HG02870 (cell line): ENCODE measurements around the gene TSC2.
"Not testable (repeated sequence)": the region's sequence is repeated elsewhere in the genome, so short reads cannot be mapped to it uniquely, and the experiment has no call there.

Experiments used
- ATAC-seq: cut with Tn5 transposase; IDR thresholded peaks from one replicate; pipeline ENCODE4 v1.9.1; 2021; ENCODE audit warnings: mild to moderate bottlenecking, moderate library complexity; ENCODE audit not compliant: unreplicated experiment

The TSC2 gene

DNA sequence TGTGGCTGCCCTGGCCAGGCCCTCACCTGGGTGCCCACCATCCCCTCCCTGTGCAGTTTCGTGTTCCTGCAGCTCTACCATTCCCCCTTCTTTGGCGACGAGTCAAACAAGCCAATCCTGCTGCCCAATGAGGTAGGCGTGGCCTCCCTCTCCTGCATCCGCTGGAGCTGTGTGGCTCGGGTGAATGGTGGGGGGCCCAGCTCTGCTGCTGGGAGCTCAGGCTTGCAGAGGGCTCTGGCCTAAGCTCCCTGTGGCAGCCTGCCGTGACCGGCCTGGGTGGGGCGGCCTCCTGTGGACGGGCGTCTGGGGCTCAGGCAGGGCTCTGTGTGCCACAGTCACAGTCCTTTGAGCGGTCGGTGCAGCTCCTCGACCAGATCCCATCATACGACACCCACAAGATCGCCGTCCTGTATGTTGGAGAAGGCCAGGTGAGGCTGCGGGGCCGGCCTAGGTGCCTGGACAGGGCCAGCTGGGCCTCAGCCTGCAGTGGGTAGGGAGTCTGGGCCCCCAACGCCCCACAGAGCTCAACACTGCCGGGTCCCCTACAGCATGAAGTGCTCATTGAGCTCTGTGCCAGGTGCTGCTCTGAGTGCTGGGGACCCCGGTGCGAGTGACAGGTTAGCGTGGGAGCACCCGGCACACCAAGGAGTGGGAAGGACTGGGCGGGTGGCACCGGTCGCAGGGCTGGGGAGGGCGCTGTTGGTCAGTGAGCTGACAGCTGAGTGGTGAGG, 37.3 kb downstream of the TSC2 start:
- no peak for ATAC-seq

DNA sequence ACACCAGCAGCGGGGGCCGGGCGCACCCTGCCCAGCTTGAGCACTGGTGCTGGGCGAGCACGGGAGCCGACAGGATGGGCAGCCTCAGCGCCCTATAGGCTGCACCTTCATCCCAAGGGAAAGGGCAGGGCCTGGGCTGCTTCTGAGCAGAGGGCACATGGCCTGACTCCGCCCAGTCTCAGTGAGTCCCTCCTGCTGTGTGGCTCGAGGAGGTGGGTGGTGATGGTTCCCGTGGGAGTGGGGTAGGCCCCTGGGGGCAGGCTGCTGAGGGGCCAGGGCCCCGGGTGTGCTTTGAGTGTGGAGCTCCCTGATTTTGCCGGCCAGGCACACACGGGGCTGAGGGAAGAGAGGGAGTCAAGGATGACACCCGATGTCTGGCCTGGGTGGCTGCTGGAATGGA, 37.9 kb downstream of the TSC2 start:
- no peak for ATAC-seq

DNA sequence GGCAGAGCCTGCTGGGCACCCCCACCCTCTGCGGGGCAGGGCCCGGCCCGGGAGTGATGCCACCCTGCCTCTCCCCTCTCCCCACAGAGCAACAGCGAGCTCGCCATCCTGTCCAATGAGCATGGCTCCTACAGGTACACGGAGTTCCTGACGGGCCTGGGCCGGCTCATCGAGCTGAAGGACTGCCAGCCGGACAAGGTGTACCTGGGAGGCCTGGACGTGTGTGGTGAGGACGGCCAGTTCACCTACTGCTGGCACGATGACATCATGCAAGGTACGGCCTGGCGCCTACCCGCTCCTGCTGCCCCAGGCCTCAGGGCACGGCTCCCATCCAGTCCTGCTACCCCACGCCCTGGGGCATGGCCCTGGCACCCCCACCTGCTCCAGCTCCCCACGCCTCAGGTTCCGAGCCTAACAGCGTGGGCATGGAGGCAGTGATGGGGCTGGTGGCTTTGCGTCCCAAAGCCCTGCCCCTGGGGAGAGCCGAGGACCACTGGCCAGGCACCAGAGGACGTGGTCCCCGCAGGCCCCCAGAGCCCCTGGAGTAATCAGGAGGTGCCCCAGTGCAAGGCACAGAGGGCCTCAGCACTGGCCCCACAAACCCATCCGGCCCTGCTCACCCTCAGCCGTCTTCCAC, 38.4 kb downstream of the TSC2 start:
- ATAC-seq: no peak

DNA sequence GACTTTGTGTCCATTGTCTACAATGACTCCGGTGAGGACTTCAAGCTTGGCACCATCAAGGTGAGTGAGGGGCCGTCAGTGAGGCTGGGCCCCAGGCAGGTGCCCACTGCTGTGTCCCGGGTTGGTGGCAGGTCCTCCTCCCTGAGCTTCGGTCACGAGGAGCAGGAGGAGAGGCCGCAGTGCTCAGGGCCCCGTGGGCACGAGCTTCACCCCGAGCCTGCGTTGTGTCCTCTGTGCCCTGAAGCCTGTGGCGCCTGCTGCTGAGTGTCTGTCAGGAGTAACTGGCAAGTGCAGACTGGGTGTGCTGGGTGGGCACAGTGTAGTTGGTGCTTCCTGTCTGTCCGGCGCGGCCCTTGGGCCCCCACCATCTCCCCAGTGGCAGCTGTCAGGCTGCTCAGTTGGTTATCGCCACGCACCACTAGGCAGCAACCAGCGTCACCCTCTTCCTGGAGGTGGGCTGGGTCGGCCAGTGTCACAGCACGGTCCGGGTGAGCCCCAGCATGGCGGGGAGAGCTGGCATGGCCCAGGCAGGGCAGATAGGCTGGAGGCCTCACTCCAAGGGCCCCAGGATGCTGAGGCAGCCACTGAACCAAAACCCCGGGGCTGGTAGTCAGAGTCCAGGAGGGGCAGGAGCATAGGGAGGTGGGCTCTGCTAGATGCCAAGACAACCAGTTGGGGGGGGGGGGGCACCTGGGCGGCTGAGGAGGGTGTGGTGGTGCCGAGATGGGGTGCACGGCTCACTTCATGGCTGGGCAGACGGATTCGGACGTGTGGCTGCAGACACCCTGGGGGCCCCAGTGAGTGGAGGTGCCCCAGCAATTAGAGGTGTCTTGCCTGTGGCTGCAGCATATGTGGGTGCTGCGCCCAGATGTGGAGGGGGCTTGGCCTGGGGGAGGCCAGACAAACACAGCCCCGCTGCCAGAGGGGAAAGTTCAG, 39.3 kb downstream of the TSC2 start:
- ATAC-seq: no peak

DNA sequence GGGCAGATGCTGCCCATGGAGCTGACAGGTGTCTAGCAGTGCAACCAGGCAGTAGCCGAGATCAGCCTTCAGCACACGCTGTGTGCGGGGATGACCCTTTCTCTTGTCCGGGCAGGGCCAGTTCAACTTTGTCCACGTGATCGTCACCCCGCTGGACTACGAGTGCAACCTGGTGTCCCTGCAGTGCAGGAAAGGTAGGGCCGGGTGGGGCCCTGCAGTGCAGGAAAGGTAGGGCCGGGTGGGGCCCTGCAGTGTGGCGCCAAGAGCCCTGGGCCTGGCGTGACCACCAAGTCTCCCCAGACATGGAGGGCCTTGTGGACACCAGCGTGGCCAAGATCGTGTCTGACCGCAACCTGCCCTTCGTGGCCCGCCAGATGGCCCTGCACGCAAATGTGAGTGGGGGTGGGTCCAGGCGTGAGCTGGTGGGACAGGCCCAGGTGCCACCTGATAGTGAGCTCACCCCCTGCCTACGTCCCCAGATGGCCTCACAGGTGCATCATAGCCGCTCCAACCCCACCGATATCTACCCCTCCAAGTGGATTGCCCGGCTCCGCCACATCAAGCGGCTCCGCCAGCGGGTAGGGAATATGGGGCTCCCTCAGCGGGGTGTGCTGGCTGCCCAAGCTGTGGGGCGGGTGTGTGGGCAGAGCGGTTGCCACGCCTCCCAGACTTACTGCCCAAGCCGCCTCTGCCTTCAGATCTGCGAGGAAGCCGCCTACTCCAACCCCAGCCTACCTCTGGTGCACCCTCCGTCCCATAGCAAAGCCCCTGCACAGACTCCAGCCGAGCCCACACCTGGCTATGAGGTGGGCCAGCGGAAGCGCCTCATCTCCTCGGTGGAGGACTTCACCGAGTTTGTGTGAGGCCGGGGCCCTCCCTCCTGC, 40.2 kb downstream of the TSC2 start:
- ATAC-seq: no peak

DNA sequence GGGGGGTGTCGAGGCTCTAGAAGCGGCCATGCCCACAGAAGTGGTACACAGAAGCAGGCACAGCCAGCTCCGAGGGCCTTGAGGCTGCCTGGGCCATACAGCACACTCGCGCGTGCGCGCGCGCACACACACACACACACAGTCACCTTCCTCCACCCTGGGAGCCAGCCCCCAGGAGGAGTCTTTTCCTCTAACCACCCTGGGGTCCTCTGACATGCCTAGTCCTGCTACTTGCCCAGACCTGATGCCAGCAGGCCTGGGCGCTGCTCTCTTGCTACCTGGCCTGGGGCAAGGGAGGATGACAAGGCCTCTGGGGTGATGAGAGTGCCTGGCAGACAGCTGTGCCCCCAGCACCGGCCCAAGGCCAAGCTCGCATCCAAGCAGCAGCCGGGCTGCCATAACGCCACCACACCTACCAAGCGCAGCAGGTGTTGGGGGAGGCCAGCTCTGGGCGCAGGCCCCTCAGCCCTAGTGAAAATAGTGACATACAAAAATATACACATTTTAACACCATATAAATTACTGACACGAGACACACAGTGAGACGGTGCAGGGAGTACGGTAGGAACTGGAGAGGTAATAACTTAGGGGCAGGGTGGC, 41.1 kb downstream of the TSC2 start:
- no peak for ATAC-seq

DNA sequence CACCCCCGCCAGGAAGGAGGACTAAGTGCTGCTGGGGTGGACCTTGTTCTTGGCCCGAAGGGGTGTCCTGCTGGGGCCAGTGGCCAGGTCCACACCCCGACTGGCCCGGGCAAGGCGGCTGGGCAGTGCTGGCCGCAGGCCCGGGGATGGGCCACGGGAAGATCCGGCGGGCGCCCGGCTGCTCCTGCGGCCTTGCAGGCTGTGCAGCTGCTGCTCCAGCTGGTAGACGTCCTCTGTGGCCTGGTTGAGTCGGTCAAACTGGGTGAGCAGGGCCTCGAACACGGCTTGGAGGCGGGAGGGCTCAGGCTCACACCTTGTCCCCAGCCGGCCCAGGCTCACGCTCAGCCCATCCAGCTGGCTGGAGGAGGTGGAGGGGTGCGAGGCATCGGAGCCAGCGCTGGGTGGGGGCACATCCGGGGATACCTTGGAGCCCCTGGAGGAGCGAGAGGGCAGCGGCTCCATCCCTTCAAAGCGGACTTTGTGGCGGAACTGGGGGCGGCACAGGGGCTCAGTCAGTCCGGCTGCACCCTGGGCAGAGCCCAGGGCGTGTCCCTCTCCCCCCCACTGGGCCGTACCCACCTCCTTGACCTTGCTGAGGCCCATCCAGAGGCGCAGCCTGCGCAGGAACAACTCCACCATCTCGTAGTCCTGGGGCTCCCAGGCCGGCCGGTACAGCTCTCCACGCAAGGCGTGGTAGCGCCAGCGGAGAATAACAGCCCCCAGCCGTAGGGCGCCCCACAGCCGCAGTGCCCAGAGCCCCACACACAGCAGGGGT, 42.1 kb downstream of the TSC2 start:
- no peak for ATAC-seq

DNA sequence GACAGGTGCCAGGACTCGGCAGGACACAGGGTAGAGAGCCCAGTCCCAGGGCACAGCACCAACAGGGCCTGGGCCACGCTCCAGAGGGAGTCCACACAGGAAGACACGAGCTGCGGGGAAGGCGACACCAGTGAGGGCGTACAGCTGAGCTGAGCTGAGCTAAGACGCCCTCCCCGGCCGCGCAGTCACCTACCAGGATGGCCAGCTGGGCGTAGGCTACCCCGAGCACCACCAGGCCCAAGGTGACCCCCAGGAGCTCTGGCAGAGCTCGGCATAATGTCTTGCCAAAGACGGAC, 42.6 kb downstream of the TSC2 start:
- no peak for ATAC-seq

DNA sequence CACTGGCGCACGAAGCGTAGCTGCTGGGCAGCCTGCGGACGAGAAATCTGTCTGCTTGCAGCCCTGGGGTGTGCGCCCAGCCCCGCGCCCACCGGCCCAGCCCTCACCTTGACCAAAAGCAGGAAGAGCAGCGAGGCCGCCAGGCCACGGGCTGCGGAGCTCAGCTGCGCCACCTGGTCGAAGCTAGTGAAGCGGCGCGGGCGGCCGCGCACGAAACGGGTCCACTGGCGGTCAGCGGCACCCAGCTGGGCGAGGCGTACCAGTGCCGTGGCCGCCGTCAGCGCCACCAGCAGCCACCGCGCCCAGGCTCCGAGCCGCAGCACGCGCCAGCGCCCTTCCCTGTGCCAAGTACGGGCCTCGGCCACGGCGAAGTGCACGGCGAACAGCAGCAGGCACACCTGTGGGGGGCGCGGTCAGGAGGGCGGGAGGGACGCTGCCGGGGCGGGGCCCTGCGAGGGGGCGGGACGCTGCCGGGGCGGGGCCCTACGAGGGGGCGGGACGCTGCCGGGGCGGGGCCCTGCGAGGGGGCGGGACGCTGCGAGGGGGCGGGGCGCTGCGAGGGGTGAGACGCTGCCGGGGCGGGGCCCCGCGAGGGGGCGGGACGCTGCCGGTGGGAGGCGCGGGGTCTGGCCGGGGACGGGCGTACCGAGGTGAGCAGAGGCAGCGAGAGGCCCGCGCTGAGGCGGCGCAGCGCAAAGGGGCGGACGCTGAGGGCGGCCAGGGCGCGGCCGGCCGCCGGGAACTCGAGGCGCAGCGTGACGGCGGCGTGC, 43.2 kb downstream of the TSC2 start:
- ATAC-seq: no peak

DNA sequence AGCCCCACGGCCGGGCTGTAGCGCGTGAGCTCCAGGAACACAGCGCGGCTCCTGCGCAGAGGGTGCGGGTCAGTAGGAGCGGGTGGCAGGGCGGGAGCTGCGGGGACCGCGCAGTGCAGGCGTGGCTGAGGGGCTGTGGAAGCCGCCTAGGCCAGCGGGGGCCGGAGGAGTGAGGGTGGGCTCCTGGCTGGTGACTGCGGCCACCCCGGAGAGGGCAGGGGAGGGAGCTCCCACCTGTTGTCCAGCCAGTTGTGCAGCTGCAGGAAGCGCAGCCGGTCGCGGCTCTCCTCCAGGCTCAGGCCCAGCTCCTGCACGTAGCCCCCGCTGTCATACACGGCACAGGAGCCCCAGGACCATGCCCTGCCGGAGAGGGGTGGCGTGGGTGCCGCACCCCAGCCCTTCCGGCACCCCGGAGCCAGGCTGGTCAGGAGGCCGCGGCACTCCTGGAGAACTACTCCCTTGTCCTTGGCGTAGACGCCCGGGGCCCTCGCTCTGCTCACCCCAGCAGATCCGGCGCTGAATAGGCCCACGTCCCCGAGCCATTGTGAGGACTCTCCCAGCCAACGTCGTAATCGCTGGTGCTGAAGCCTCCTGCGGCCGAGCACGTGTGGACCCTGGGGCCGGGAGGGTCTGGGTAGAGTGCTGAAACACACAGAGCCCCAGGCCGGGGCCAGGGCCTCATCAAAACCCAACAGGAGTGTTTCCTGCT, 43.9 kb downstream of the TSC2 start:
- ATAC-seq: no peak

DNA sequence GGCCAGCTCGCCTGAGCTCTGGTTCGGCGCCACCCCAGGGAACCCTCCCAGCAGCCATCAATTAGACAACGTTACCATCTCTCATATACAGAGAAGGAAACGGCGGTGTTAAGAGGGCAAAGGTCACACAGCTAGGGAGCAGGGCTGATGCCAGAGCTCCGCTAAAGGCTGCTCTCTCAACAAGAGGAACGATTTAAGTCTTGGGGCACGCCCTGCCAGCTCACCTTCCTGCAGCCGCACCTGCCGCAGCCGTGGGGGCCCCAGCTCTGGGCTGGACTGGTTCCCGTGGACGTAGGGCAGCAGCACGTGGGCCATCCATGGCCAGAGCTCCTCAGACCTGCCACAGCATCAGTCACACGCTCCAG, 44.5 kb downstream of the TSC2 start:
- no peak for ATAC-seq

DNA sequence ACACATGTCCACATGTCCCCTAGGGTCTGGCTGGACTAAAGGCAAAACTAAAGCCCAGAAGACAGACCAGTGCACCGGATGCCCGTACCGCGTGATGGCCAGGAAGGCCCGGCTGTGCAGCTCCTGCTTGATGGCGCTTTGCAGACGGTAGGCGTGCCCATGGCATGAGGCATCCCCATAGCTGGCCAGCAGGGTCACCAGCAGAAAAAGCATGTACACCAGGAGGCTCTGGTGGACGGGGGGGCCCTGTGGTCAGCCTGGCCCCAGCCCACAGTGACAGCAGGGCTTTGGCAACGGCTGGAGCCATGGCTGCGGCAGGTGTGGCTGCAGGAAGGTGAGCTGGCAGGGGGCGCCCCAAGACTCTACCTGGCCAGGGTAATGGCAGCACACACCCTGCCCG, 45.1 kb downstream of the TSC2 start:
- ATAC-seq: no peak

DNA sequence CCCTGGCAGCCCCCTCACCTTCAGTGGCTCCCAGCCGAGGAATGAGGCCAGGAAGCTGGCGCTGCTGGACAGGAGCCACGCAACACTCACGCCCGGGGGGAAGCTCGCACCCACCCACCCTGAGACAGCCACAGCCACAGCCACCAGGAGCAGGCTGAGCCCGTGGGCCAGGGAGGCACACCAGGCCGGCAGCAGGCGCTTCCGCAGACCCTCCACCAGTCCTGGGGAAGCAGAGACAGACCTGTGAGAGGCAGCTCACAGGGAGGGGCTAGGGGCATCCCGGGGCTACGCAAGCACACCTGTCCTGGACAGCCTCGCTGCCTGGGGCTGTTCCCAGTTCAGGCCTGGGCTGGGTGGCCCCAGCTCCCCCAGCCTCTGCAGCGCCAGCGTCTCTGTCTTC, 46.0 kb downstream of the TSC2 start:
- no peak for ATAC-seq

DNA sequence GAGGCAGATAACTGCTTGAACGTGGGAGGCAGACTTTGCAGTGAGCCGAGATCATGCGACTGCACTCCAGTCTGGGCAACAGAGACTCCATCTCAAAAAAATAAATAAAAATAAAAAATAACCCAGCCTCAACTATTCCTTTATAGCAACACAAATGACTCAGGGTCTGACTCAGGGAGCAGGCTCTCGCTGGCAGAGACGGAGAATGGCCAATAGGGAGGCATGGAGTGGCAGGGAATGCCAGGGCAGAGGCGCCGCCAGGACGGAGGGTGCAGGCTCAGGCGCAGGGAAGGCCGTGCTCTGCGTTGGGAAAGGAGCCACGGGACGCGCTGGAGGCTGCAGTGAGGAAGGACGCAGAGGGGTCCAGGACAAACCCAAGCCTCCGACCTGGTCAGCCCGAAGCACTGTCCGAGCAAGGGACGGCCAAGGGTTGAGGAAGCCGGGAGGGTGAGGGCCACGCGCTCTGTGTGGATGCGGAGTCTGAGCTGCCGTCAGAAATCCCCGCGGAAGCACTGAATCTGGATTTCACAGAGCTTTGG, 47.6 kb downstream of the TSC2 start:
- ATAC-seq: no peak

DNA sequence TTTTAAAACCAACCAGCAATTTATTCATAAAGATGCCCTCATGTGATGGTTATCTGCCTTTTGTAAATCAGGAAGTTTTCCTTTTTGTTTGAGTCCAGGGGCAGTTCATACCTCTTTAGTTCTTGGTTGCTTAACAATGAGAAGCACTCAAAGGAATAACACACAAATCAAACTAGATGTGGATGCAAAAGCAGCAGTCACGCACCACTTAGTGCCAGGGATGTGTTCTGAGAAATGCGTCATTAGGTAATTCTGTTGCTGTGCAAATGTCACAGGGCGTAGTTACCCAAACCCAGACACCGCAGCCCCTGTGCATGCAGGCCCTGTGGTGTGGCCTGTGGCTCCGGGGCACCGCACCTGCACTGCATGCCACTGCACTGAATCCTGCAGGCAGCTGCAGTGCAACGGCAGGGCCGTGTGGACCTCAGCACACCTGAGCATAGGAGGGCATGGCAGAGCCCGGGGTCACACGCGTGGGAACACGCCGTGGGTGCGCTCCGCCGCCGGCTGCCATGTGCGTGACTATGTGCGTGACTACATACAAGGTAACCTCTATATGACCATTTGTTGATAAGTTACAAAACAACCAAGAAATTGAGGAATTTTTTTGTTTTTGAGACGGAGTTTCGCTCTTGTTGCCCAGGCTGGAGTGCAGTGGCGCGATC, 48.3 kb downstream of the TSC2 start:
- no peak for ATAC-seq

DNA sequence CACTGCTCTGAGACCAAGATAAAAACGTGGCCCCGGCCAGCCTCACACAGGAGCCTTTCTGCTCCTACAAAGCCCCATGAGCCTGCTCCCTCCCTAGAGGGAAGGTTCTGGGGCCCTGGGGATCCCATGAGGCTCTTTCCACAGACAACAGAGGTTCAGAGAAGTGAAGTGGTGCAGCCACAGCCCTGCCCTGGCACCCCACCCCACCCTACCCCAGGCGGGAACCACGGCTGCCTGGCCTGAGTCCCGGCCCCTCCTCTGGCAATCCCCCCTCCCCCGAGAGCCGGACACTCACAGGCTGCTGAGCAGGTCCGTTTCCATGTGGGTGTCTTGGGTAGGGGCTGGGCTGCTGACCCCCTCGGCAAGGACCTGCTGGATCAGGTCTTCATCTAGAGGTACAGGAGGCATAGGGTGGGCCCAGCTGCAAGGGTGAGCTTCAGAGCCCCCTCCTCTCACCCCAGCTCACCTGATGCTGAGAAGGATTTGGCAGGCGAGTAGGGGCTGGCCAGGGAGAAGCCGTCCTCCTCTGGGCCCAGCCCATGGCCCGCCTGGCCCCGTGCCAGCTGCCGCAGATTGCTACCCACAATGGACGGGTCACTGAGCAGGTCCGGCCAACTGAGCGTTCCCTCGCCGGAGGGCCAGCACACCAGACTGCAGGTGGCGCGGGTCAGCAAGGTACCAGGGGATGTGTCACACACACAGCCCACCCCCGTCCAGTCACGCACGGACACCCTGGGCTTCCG, 49.2 kb downstream of the TSC2 start:
- no peak for ATAC-seq

DNA sequence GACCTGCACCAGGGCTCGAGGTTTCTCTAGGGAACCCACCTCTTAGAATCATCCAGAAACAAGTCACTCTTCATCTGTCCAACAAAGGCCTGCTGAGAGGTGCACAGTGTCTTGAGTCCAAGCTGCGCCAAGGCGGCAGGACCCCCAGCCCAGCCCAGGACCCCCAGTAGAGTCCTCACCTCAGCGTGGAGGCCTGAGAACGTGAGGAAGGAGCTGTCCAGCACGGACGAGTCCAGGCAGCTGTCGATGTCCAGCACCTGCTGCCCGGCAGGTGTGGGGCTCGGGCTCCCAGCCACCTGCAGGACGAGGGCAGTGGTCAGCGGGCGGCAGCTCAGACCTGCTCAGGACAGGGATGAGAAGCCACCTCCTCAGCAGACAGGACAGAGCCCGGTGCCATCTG, 49.9 kb downstream of the TSC2 start:
- not testable (repeated sequence) for ATAC-seq
